Thyroid gland (tissue), 4 donors: Measurements from ENCODE around the gene MARCHF2. TPM values are rescaled to one million over a fixed set of nuclear protein-coding genes. Genes with fewer than 3 reads are reported as not detected.

Experiments
- DNase-seq, 2 donors: peaks; one replicate each; pipeline ENCODE4 v3.0.0-alpha.2; 2019
- H3K27ac ChIP-seq, 3 donors: fragments of 200-600 bp; sonication (generic); 1 replicate in 2 of 3; 2 replicates in 1 of 3; pipeline ENCODE4 v1.5.1; 2016 to 2019; ENCODE audit warnings: mild to moderate bottlenecking in 1 of 3, moderate library complexity in 1 of 3
- H3K27me3 ChIP-seq: fragments of 200-600 bp; sonication (generic); one replicate; pipeline ENCODE4 v1.5.1; 2019
- H3K36me3 ChIP-seq, 2 donors: fragments of 200-600 bp; sonication (generic); one replicate each; pipeline ENCODE4 v1.5.1; 2016 to 2019
- H3K4me1 ChIP-seq, 2 donors: fragments of 200-600 bp; sonication (generic); one replicate each; pipeline ENCODE4 v1.5.1; 2017 to 2019
- H3K4me3 ChIP-seq, 3 donors: fragments of 200-600 bp; sonication (generic); replicated peaks in 1 of 3; 1 replicate in 2 of 3; 2 replicates in 1 of 3; pipeline ENCODE4 v1.5.1; 2016; ENCODE audit warnings: mild to moderate bottlenecking in 1 of 3
- H3K9me3 ChIP-seq: fragments of 200-600 bp; sonication (generic); one replicate; pipeline ENCODE4 v1.5.1; 2017
- CTCF ChIP-seq, 6 experiments: fragments of 200-600 bp in 3 of 6; fragments of 450-650 bp in 3 of 6; sonication (generic) in 3 of 6; IDR thresholded peaks; one replicate each; pipeline ENCODE4 v1.5.1; 2016 to 2019; ENCODE audit warnings: antibody characterized with exemption in 6 of 6, mild to moderate bottlenecking in 2 of 6, inconsistent platforms in 1 of 6, moderate library complexity in 1 of 6
- POLR2A ChIP-seq, 2 donors: fragments of 450-650 bp; IDR thresholded peaks; one replicate each; pipeline ENCODE4 v1.6.1; 2017; ENCODE audit warnings: antibody characterized with exemption in 2 of 2, mild to moderate bottlenecking in 2 of 2, moderate library complexity in 1 of 2
- WGBS, 2 donors: methylation state at CpG; one replicate each; pipeline ENCODE4 v1.1.5; 2017; 5-methylcytosine and 5-hydroxymethylcytosine counted together
- intact Hi-C: fragments of 100-400 bp; cut with DNase I; formaldehyde crosslinking; loops from one replicate; pipeline ENCODE4 v1.15.1; 2023
- total RNA-seq, 4 donors: library from RNA; depleted of rRNA; stranded (reverse); fragments of >200 nt; gene quantifications; one replicate each; pipeline ENCODE4 v1.2.3, GENCODE V29; 2016

MARCHF2 gene
- total RNA-seq, 4 donors from 2014 or later: 168 to 245 (median 215) TPM

- intact Hi-C loops: no loop called here
- DNase-seq: peak in 1 of 2 donors; percentile 20
- H3K36me3 ChIP-seq: peaks cover 0 to 5% of the 10 kb centered on the region in 2 donors
- peak overlapping the region in 1 of 3 donors; percentile 53 for H3K27ac ChIP-seq
- no peak overlapping the region for H3K4me3 ChIP-seq
- no peaks in the 10 kb centered on the region for H3K9me3 ChIP-seq
- H3K4me1 ChIP-seq: peaks cover 73 to 88% of the 10 kb centered on the region in 2 donors
- WGBS, 2 donors: 59 to 60% methylated on average over 4 of the region's 4 CpGs
- TF ChIP-seq POLR2A (IDR thresholded peaks at IDR 0.05) (no peak), CTCF (IDR thresholded peaks at IDR 0.05) (no peak)
- no peaks in the 10 kb centered on the region for H3K27me3 ChIP-seq
Observed at GRCh38 chr19:8452446-8453123, 39.5 kb downstream of the MARCHF2 start.

- TF ChIP-seq CTCF (IDR thresholded peaks at IDR 0.05) (no peak), POLR2A (IDR thresholded peaks at IDR 0.05) (no peak)
- DNase-seq: peak in 1 of 2 donors; percentile 53
- H3K4me3 ChIP-seq: no peak overlapping the region
- peak overlapping the region in 1 of 3 donors; percentile 53 for H3K27ac ChIP-seq
- intact Hi-C loops: no loop called here
- H3K9me3 ChIP-seq: no peaks in the 10 kb centered on the region
- WGBS, 2 donors: 57 to 73% methylated on average over 6 of the region's 6 CpGs
- peaks cover 73 to 88% of the 10 kb centered on the region in 2 donors for H3K4me1 ChIP-seq
- no peaks in the 10 kb centered on the region for H3K27me3 ChIP-seq
- H3K36me3 ChIP-seq: peaks cover 0 to 5% of the 10 kb centered on the region in 2 donors
Observed at GRCh38 chr19:8453616-8454015, 40.5 kb downstream of the MARCHF2 start.

GRCh38 chr19:8454218-8454617, 41.1 kb downstream of the MARCHF2 start:
- intact Hi-C loops: no loop called here
- WGBS, 2 donors: 68 to 74% methylated on average over 1 of the region's 1 CpG
- DNase-seq: no peak
- Histone ChIP-seq H3K27me3 (no peaks in the 10 kb centered on the region), H3K4me1 (peaks cover 73 to 88% of the 10 kb centered on the region in 2 donors), H3K36me3 (peaks cover 0 to 5% of the 10 kb centered on the region in 2 donors), H3K9me3 (no peaks in the 10 kb centered on the region), H3K4me3 (no peak overlapping the region), H3K27ac (no peak overlapping the region)
- TF ChIP-seq POLR2A (IDR thresholded peaks at IDR 0.05) (no peak), CTCF (IDR thresholded peaks at IDR 0.05) (no peak)

GRCh38 chr19:8455018-8455417, 41.9 kb downstream of the MARCHF2 start:
- WGBS, 2 donors: 64 to 74% methylated on average over 5 of the region's 5 CpGs
- Histone ChIP-seq H3K27me3 (no peaks in the 10 kb centered on the region), H3K27ac (no peak overlapping the region), H3K36me3 (peaks cover 0 to 5% of the 10 kb centered on the region in 2 donors), H3K4me3 (no peak overlapping the region), H3K9me3 (no peaks in the 10 kb centered on the region), H3K4me1 (peaks cover 77 to 92% of the 10 kb centered on the region in 2 donors)
- DNase-seq: no peak
- intact Hi-C loops: no loop called here
- TF ChIP-seq POLR2A (IDR thresholded peaks at IDR 0.05): no peak
- TF ChIP-seq CTCF (IDR thresholded peaks at IDR 0.05): no peak

GRCh38 chr19:8456064-8456463, 43.0 kb downstream of the MARCHF2 start:
- H3K4me1 ChIP-seq: peaks cover 81 to 93% of the 10 kb centered on the region in 2 donors
- TF ChIP-seq CTCF (IDR thresholded peaks at IDR 0.05): no peak
- no peak for TF ChIP-seq POLR2A (IDR thresholded peaks at IDR 0.05)
- peaks cover 0 to 5% of the 10 kb centered on the region in 2 donors for H3K36me3 ChIP-seq
- H3K27me3 ChIP-seq: no peaks in the 10 kb centered on the region
- intact Hi-C loops: no loop called here
- no peak for DNase-seq
- H3K27ac ChIP-seq: no peak overlapping the region
- no peaks in the 10 kb centered on the region for H3K9me3 ChIP-seq
- no peak overlapping the region for H3K4me3 ChIP-seq
- WGBS, 2 donors: 69 to 76% methylated on average over 7 of the region's 7 CpGs
